GM13977 (cell line): ENCODE results near the gene EPB41L5.

Experiments used
- DNase-seq: peaks from one replicate; pipeline ENCODE4 v3.0.0; 2012; ENCODE audit warnings: low spot score
- in situ Hi-C: fragments of 300-500 bp; cut with MboI; formaldehyde crosslinking; loops from one replicate; pipeline ENCODE4 v1.12.0; 2022; ENCODE audit warnings: low sequenced_read_pairs, low pct_unique_long_range_greater_than_20kb, mixed read lengths, inconsistent platforms; ENCODE audit not compliant: unreplicated experiment
- TF ChIP-seq, protein P1 (sequence below): IDR thresholded peaks from 2 replicates; pipeline ENCODE4 v1.5.1; 2012; ENCODE audit warnings: mild to moderate bottlenecking, control low read depth; ENCODE audit not compliant: insufficient read depth; ENCODE audit errors: extremely low read depth, missing control alignments

The EPB41L5 gene

DNA sequence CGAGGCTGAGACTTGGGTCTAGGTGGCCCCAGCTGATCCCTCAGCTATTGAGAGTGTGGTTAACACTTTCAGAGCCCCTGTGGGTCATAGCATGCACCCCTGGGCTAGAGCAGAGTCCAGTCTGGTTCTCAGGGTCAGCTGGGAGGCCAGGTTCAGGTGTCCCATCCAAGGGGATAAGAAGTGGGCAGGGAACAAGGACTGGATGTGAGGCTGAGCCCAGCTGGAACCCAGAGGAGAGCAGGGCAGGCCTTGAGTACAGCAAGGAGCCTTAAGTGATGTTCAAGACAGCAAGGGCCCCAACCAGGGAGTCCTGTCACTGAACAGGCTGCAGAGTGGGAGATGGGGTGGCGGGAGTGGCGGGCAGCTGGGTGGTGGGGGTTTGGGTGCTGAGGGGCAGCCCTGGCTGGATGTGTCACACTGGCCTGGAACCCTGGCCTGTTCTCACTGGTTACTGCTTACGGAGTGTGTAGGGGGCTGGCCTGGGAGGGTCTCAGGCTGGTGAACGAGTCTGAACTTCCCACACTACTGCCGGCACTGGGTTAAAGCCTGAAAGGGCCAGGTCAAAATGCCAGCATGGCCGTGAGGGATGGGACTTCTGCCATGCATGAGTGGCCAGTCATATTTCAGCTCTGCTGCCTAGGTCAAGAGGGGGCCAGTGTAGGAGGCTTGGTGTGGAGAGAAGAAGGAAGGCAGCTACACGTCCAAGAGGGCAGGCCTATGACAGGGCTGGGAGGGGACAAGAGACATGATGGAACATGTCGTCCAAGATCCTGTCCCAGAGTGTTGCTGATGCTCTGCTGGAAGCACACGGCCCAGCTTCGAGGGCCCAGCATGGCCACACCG, 196.8 kb downstream of the EPB41L5 start:
- TF ChIP-seq, protein P1, sequence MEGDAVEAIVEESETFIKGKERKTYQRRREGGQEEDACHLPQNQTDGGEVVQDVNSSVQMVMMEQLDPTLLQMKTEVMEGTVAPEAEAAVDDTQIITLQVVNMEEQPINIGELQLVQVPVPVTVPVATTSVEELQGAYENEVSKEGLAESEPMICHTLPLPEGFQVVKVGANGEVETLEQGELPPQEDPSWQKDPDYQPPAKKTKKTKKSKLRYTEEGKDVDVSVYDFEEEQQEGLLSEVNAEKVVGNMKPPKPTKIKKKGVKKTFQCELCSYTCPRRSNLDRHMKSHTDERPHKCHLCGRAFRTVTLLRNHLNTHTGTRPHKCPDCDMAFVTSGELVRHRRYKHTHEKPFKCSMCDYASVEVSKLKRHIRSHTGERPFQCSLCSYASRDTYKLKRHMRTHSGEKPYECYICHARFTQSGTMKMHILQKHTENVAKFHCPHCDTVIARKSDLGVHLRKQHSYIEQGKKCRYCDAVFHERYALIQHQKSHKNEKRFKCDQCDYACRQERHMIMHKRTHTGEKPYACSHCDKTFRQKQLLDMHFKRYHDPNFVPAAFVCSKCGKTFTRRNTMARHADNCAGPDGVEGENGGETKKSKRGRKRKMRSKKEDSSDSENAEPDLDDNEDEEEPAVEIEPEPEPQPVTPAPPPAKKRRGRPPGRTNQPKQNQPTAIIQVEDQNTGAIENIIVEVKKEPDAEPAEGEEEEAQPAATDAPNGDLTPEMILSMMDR: no peak
- in situ Hi-C loops: no loop called here
- peak; percentile 6 for DNase-seq

DNA sequence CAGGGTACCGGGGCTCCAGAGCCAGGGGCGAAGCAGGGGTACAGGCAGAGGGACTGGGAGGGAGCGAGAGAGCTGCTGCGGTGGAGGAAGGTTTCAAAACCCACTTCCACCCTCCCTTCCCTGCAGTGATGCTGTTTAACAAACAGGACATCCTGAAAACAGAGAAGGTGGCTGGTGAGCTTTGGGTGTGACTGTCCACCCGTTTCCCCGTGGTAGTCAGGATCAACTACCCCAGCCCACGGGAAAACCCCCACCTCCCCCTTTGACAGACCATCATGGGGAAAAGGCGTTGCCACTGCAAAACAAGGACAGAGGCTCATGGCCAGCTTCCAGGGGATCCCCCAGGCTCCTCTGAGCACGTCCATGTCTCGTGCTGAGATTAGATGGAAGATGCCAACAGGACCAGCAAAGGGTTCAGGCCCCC, 197.4 kb downstream of the EPB41L5 start:
- TF ChIP-seq, protein P1: no peak
- peak; percentile 16 for DNase-seq
- in situ Hi-C loops: no loop called here

DNA sequence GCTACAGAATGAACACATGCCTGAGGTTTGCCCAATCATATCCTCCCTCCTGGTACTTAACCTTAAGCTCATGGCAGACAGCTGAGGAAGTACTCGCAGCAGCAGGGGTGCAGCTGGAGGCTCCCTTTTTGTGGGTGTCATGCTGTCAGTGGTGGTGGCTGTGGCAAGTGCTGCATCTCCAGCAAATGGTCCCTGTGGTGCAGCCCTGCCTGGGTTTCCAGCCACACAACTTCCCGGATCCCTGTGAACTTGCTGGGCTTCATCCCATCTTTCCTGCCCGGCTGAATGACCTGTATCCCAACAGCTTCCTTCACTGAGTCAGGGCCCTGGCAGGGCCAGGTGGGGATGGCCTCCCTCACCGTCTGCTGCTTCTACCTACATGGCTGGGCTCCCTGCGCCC, 205.3 kb downstream of the EPB41L5 start:
- no peak for DNase-seq
- TF ChIP-seq, protein P1: no peak
- in situ Hi-C loops: no loop called here

DNA sequence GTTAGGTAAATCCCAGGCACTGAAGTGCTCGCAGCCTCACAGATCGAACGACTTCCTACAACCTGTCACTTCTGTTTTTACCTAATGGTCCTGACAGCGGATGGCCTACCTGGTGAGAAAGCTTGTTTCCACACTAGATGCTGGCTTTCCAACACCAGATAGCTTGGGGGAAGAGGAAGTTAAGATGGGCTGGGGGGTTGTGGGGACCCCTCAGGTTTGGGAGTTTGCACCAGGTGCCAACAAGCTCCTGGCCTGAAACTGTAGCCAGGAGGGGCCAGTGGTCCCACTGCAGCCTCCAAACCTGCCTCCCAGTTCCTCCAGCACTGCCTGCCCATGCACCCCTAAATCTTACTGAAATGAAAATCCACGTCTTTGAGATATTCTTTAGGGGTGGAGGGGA, 206.4 kb downstream of the EPB41L5 start:
- DNase-seq: no peak
- in situ Hi-C loops: no loop called here
- TF ChIP-seq, protein P1: no peak

DNA sequence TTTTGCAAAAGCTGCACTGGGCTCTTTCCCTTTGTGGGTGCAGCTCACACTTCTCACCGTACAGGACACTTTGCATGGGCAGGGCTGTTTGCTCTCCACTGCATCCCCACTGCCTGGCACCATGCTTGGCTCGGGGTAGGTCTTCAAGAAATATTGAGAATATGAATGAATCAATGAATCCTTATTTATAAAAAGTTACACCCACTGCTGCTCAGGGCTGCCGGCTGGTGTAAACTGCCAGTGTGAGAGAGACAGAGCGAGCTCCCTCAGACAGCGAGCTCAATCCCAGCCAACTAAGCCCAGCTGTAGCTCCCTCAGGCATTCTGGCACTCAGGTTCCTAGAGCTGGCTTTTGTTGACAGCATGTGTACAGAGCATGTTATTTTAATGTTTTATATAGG, 206.9 kb downstream of the EPB41L5 start:
- DNase-seq: no peak
- in situ Hi-C loops: no loop called here
- TF ChIP-seq, protein P1: no peak

DNA sequence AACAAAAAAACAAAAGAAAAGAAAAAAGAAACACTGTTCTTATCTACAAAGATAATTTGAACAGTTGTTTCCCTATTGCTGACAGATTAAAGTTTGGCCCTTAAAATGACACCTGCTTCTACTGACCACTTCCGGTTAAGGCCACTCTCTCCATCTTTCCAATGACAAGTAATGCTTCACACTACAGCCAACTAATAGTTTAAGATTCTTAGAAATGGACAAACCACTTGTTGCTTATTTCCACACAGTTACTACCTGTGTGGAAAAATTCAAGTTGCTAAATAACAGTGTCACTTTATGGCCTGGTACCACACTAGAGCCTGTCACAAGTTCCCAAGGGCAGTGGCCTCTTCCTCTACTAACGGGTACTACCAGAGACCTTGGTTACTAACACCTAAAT, 207.9 kb downstream of the EPB41L5 start:
- TF ChIP-seq, protein P1: no peak
- DNase-seq: no peak
- in situ Hi-C loops: no loop called here

DNA sequence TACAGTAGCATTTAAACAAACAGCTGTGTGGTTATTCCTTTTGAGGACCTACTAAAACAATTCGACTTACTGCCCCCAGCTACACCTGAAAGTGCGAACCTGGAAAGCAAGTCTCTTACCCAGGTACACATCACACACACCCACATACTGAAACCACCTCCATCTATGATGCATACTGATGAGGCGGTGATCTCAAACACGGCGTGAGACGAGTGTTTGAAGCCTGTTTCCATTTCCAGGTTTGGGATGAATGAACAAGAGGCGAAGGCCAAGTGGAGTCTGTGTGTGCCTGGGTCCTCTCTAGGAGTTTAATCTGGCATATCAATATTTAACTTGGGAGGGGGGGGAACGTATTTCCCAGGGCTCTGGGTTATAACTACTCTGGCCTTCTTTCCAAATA, 208.7 kb downstream of the EPB41L5 start:
- DNase-seq: no peak
- TF ChIP-seq, protein P1: no peak
- in situ Hi-C loops: no loop called here
